ENCODE data around the gene TIMP2.
"Not testable (repeated sequence)": the region's sequence is repeated elsewhere in the genome, so short reads cannot be mapped to it uniquely, and the experiment has no call there.

The TIMP2 gene

DNA sequence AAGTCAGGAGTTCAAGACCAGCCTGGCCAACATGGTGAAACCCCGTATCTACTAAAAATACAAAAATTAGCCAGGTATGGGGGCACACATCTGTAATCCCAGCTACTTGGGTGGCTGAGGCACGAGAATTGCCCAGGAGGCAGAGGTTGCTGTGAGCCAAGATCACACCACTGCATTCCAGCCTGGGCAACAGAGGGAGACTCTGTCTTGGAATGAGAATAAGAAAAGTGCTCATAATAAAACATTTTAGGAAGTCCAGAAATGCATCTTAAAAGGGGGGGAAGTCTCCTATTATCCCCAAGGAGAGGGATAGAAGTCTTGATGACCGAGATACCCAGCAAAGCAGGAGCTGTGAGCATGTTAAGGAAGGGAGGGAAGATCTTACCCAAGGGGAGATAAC, 58.1 kb downstream of the TIMP2 start:
- not testable (repeated sequence) for DNase-seq (ENCODE audit: low spot score)

DNA sequence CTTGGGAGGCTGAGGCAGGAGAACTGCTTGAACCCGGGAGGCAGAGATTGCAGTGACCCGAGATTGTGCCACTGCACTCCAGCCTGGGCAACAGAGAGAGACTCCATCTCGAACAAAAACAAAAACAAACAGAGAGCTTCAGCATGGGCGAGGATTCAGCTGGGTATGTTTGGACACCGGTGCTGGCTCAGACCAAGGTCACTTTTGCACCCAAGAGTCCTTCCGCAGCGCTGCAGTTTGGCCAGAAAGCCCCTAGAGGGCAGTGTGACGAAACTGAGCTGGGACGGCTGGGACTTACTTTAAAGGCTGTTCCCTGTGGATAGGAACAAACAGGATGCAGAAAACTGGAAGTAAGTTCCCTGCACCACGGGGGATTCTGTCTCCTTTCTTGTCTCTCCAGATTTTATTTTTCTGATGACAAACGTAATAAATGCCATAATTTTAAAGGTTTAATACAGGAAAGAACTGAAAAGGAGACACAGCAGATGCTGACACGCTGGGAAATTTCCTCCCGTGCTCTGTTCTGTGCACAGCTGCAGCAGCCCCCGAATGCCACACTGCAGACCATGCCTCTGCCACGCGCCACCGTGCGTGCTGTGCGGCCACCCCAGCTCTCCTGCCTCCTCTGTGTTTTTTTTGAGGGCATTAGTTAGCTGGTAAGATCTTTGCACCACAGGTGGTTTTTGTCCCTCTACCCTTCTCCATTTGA, 59.4 kb downstream of the TIMP2 start:
- DNase-seq (ENCODE audit: low spot score): peak; percentile 71

DNA sequence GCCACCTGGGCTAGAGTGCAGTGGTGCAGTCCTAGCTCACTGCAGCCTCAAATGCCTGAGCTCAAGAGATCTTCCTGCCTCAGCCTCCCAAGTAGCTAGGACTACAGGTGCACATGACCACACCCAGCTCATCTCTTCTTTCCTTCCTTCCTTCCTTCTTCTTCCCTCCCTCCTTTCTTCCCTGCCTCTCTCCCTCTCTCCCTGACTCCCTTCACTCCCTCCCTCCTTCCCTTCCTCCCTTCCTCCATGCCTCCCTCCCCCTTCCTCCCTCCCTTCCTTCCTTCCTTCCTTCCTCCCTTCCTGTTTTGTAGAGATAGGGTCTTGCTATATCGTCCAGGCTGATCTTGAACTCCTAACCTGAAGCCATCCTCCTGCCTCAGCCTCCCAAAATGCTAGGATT, 61.1 kb downstream of the TIMP2 start:
- no peak for DNase-seq (ENCODE audit: low spot score)

DNA sequence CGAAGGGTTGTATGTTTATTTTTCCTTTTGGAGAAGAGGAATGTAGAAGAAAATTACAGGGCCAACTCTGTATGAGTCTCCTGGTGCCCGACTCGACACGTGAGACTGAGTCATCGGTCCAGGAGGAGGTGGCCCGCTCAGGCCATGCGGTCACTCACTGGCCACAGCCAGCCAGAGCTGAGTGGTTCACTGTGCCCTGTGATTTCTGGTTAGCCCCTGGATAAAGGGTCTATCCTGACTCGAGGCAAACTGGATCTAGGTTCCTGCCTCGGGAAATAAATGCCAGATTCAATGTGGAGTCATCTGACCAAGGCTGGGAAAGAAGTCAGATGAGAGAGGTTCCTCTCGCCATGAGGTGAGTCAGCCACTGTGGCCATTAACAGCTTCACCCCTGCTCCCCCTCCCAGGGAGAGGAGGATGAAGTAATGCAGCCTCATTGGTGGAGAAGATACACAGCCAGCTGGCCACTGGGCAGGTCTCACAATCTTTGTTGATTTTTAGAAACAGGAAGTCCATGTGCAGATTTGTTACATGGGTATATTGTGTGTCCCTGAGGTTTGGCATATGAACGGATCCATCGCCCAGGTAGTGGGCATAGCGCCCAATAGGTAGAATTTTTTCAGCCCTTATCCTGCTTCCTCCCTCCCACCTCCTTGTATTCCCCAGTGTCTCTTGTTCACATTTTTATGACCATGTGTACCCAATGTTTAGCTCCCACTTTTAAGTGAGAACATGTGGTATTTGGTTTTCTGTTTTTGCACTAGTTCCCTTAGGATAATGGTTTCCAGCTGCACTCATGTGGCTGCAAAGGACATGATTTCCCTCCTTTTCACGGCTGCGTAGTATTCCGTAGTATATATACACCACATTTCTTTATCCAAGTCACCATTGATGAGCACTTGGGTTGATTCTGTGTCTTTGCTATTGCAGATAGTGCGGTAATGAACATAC, 62.8 kb downstream of the TIMP2 start:
- peak; percentile 93 for DNase-seq (ENCODE audit: low spot score)

DNA sequence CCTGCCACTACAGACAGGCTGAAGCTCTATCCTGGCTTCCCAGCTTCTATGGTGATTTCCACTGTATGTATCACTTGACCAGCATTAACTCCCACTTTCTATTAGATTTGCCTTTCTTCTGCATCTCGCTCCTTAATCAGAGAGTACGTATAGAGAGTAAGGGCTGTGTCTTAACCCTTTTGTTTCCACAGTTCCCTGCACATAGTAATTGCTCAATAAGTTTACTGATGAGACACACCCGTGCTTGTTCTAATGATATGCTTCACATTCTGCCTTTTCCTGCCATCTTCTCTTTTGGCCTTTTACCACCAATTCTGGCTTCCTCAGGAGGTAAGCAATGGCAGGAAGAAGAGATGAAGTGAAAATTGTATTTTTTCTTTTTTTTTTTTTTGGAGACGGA, 64.0 kb downstream of the TIMP2 start:
- DNase-seq (ENCODE audit: low spot score): no peak

DNA sequence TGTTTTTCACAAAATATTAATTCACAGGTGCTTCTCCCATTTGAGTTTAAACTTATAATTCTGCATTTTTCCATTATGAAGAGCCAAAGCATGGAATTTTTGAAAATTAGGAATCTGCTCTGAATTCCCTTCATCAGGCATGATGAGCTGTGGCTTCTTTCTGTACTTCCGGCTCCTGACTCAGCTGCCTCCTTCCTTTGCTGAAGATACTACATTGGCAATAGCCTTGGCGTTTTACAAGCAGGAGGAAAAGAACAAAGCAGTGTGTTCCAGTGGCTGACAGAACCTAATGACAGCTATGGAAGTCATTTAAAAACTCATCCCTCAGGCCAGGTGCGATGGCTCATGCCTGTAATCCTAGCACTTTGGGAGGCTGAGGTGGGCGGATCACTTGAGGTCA, 66.1 kb downstream of the TIMP2 start:
- no peak for DNase-seq (ENCODE audit: low spot score)

DNA sequence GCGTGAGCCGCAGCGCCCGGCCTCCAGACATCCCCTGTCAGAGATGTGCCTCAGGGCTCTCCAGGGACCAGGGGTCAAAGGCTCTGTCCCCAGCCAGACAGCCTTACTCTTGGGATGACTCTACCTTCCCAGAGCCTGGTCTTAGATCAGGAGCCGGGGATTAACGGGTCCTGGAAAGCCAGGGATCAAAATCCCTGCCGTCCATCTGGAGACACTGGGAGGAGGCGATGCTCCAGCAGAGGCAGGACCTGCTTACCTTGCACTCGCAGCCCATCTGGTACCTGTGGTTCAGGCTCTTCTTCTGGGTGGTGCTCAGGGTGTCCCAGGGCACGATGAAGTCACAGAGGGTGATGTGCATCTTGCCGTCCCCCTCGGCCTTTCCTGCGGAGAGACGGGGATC, 67.9 kb downstream of the TIMP2 start:
- DNase-seq (ENCODE audit: low spot score): no peak

DNA sequence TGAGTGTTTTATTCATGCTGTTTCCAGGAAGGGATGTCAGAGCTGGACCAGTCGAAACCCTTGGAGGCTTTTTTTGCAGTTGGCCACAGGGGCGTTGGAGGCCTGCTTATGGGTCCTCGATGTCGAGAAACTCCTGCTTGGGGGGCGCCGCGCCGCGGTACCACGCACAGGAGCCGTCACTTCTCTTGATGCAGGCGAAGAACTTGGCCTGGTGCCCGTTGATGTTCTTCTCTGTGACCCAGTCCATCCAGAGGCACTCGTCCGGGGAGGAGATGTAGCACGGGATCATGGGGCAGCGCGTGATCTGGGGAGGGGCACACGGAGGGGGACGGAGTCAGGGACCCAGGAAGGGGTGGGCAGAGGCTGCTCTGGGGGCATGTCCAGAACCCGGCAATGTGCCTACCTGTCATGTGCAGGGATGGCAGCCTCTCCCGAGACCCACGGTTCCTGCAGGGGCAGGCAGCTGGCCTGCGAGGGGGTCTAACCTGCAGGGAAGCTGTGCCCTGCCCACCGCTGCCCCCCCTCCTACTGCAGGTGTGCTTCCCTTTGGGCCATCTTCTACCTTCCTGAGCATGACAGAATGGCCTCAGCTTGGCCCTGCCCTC, 69.5 kb downstream of the TIMP2 start:
- DNase-seq (ENCODE audit: low spot score): no peak

DNA sequence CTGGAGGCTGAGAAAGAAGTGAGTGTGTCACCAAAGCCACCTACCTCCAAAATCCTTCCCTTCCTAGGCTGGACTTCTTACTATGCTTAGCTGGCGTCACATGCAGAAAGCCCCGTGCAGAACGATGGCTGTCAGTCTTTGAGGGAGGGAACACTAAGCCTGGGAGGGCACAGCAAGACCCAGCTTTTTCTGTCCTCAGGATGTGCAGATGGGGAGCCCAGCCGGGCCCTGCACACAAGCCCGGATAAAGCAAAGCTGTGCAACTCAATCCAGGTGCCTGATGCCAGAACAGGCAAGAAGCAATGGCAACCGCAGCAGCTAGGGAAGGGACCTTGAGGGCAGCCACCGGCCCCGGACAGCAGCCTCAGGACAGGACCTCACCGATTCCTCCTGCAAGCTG, 70.7 kb downstream of the TIMP2 start:
- DNase-seq (ENCODE audit: low spot score): no peak

DNA sequence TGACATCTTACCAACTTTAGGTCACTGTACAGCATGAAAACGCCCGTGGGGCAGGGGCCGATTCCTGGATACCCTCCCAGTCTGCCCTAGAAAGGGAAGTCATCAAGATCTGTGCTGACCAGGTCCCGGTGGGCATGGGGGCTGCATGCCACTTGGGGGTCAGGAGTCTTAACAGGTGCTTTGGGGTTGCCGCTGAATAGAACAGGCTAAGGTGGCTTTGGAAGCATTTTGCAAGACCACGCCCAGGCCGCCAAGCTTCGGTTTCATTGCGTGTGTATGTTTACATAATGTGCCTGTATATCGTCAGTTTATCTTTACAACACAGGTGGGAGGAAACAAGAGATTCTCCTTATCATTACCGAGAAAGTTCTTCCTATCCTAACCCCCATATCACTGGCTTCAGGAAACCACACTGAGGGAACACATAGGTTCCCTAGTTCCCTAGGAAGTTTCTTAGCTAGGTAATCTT, 71.2 kb downstream of the TIMP2 start:
- no peak for DNase-seq (ENCODE audit: low spot score)

DNA sequence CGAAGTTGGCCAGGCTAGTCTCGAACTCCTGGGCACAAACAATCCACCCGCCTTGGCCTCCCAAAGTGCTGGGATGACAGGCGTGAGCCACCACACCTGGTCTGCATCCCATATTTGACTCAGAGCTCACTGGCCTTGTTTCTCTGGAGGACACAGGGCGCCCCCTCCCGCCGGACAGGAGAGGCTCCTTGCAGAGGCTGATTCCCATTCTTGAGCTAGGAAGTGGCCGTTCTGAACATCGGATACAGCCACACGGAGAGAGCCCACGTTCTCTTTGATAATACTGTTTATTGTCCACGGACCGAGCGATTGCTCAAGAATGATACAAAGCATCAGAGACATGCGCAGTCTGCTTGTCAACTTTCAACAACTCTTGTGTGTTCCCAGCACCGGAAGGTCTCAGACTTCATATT, 72.5 kb downstream of the TIMP2 start:
- no peak for DNase-seq (ENCODE audit: low spot score)

DNA sequence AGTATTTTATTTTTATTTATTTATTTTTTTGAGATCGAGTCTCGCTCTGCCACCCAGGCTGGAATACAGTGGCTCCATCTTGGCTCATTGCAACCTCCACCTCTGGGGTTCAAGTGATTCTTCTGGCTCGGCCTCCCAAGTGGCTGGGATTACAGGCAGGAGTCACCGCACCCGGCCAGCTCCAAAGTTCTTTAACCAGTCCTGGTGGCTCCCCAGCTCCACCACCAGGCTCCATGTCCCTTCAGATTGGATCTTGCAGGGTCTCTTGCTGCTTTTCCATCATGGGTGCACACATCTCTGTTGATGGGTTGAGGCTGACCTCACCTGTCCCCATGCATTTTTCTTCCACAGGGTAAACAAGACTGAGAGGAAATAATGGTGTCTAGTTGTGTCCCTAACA, 76.2 kb downstream of the TIMP2 start:
- no peak for DNase-seq (ENCODE audit: low spot score)

DNA sequence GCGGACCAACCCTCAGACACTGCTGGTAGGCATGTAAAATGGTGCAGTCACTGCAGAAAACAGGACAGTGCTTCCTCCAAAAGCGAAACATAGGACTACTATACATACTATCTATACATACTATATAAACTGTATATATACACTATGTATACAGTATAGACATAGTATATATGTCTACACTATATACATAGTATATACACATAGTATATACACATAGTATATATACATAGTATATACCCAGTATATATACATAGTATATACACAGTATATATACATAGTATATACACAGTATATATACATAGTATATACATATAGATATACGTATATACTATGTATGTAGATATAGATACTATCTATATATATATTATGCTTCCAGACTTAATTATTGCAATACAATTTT, 78.1 kb downstream of the TIMP2 start:
- DNase-seq (ENCODE audit: low spot score): no peak

DNA sequence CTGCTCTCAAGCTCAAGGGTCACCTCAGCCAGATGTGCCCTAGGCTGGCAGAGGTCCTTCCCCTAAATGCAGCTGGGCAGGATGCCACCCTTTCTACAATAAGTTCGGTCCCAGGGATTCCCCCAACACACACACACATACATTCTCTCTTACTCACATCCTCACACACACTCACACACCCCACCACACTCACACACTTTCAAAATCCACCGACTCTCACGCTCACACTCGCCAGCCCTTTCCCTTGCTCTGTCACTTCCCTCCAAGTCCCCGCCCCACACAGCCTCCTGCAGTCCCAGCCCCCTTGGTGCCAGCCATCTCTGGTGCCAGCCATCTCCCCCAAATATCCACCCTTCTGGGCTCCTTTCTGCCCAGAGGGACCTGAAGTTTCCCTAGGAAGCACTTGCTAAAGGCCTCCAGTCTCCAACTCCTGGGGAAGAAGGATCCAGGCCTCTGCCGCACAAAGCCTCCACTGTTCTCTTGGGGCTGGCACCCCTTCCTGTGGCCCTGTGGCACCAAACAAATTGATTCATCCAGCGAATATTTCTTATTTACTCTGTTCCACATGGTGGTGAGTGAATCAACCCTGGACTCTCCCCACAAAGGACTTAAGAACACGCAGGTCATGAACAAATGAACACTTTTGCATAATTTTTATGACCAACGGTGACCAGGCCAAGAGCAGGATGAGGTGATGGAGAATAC, 80.7 kb downstream of the TIMP2 start:
- no peak for DNase-seq (ENCODE audit: low spot score)

DNA sequence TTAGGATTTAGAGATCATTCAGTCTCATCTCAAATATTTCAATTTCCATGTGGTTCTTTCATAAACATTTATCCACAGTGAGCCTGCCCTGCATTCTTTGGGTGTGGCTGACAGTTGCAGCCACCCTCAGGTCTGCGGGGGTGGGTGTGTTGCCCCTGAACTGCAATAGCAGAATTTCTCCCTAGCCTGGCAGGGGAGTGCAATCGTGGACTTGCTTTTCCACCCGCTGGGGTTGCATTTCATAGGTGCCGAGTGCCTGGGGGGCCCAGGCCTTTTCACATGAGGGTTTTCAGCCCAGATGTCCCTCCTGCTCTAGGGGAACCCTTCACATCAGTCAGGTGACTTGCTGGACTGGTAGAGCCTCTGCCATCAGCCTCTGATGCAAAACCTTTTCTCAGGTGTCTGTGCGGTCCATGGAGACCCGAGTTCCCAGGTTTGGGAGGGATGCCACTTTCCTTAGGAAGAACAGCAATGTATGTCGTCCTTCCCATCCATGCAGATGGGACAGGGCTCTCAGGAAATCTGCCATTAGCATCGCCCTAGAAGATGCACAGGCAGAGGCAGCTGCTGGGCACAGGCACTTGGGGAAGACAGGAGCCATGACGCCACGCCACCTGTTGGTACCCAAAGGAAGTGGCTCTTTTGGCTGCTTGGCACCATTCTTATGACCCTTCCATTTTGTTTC, 82.2 kb downstream of the TIMP2 start:
- DNase-seq (ENCODE audit: low spot score): peak; percentile 40

DNA sequence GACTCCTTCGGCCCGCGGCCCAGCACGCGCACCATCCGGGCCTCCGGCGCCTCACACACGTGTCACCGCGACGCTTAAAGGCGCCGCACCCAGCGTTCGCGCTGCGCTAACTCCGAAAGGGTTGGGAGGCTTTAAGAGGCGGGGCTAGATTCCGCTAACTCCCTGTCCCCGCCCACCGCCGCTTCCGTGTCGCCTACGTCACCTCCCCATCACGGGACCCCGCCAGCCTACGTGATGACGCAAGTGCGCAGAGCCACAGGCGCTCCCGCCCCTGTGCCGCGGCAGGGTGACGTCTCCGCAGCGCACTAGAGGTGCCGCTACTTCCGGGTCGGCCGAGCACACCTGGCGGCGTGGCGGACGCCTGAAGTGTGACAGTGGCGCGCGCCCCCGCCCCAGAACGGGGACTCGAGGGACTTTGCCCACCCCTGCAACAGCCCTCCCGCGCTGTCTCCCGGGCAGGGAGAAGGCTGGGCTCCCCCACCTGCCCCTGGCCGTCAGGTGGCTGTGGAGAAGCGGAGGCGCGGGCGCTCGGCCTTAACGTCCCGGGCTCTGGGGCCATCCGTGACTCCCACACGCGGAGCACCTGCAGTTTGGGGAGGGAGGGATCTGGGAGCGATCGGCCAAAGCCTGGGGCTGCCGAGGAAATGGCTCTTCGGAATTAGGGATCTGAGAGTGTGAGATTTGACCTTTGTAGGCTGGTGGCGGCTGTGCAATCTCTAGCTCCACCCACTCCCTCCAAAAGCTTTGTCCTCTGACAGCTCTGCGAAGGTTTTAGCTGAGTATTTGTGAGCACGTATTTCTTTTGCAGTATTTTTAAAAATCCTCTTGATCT, 84.2 kb downstream of the TIMP2 start, which contains the start of gene USP36:
TSS of gene USP36 (minus strand) at position 35 of the 832 bp plus-strand sequence. CDS start 4,451 bp downstream, outside the sequence.
- DNase-seq (ENCODE audit: low spot score): peak; percentile 98

DNA sequence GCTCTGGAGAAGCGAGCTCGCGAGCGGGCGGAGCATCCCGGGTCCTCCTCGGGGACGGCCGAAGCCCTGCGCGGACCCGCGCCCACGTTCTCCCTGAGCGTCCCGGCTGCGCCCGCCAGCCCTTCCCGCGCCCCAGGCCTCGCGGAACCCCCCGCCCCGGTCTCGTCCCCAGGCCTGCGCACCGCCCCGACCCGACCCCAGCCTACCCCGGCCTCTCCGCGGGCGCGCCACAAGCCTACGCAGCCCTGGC, 84.7 kb downstream of the TIMP2 start:
- DNase-seq (ENCODE audit: low spot score): no peak

DNA sequence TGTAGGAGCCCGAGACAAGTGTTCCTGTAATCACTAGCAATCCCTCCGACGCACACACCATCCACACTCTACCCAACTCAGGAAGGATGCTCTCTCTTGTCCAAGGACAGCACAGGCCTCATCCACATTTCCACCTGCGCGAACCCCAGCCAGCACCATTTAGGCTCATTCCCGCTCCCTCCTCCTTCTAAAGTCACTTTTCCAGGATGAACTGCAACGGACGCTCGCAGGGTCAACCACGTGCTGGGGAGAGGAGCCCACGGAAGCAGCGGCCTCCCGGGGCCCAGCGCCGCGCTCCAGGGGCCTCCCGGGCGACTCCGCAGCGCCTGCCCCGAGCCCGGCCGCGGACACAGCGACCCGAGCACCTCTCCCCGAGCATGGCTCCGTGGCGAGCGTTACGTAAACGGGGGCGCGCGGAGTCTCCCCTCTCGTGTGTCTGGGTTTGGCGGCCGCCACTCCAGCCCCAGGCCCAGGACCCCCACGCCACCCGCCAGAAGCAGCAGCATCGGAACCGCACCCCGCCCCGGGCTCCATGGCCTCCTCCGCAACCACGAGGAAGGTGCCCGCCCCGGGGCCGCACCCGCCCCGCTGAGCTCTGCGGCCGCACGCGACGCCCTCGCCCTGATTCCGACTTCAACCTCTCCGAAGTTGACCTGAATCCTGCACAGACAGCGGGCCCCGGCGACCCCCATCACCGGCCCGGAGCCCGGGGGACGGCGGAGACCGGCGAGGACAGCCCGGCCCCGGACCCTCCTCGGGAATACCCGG, 85.2 kb downstream of the TIMP2 start:
- peak; percentile 73 for DNase-seq (ENCODE audit: low spot score)

DNA sequence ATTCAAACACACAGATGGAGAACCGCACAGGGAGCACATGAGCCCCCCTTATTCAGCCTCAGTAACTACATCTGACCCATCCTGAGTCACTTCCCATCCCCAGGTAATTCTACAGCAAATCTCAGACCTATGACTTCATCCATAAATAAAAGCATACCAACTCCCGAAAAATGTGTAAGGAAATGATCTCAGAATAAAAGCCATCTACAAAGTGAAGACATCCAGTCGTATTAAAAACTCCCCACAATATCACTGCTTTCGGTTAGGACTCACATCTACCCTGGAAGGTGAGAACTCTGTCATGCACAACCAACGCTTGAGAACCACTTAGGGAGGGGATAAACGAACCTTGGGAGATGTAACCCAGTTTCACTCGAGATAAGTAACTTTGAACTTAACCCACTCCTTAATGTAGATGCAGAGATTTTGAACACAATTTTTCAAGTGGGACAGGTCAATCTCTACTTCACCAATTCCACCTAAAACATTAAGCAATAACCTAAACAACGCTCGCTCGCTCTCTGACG, 85.9 kb downstream of the TIMP2 start:
- DNase-seq (ENCODE audit: low spot score): peak; percentile 23

DNA sequence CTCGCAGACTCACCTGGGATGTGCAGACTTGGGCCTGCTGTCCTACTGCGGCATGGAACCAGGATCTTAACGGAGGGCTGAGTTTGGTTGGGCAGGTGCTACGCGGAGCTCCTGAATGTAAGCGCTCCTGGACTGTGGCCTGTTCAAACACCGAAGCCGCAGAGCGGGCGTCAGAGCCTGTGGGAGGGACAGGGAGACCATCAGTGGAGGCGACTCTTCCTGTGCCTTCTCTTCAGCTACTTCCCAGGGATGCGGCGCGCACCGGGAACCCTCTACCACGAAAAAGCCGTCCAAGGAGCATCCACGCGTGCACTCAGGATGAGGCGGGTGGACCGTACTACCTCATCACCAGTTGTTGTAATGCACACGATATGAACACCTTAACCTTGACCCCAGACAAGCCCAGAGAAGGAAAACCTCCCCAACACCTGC, 86.6 kb downstream of the TIMP2 start:
- DNase-seq (ENCODE audit: low spot score): no peak
